Measurements from ENCODE around the gene CPNE7.

The CPNE7 gene

DNA sequence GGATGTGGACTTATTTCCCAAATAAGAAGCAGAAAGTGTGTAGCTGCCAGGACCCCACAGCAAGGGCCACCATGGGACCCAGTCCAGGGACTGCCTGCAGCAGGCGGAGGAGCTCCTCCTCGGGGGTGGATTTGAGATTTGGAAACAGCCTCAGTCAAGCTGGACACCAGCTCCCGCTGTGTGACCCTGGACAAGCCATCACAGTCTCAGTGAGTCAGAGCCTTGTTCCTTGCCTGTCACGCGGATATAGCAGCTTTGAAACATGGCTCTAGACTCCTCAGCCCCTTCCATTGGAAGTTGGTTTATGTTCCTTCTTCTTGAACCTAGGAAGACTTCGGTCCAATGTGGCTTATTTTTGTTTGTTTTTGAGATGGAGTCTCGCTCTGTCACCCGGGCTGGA is 25.4 kb downstream of the CPNE7 start:
- Histone ChIP-seq H3K27me3 (ENCODE audit: control insufficient read depth, insufficient read depth, low read length) (no peaks in the 10 kb centered on the region), H3K4me1 (ENCODE audit: control insufficient read depth, insufficient read depth, low read length) (peaks cover 18% of the 10 kb centered on the region; the same call in 1 of the 2 replicates), H3K4me3 (ENCODE audit: low read depth, low read length) (no peak overlapping the region), H3K36me3 (ENCODE audit: control insufficient read depth, insufficient read depth, low read length) (peaks cover under 1% of the 10 kb centered on the region; the same call in 1 of the 2 replicates), H3K9me3 (ENCODE audit: control insufficient read depth, insufficient read depth, low read depth, low read length) (no peaks in the 10 kb centered on the region), H3K27ac (ENCODE audit: low read depth, low read length) (no peak overlapping the region), H3K9ac (ENCODE audit: low read length) (no peak overlapping the region)

DNA sequence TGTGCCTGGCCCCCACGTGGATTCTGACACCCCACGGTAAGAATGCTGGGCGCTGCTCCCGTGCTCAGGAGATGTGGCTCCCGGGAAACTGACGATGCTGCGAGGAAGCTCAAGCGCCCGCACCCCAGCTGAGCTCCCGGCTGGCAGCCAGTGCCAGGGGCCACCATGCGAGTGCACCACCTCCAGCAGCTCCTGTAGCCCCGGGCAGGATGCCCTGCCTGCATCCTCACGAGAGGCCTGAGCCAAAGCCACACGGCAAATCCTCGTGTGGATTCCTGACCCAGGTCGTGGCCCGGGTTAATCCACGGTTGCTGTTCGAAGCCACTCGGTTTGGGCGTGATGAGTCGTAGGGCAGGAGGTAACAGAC is 26.3 kb downstream of the CPNE7 start:
- H3K9ac ChIP-seq (ENCODE audit: low read length), result no peak overlapping the region
- H3K4me1 ChIP-seq (ENCODE audit: control insufficient read depth, insufficient read depth, low read length), result peaks cover 18% of the 10 kb centered on the region; the same call in 1 of the 2 replicates
- no peaks in the 10 kb centered on the region for H3K9me3 ChIP-seq (ENCODE audit: control insufficient read depth, insufficient read depth, low read depth, low read length)
- H3K36me3 ChIP-seq (ENCODE audit: control insufficient read depth, insufficient read depth, low read length), result no peaks in the 10 kb centered on the region
- no peaks in the 10 kb centered on the region for H3K27me3 ChIP-seq (ENCODE audit: control insufficient read depth, insufficient read depth, low read length)
- no peak overlapping the region for H3K27ac ChIP-seq (ENCODE audit: low read depth, low read length)
- H3K4me3 ChIP-seq (ENCODE audit: low read depth, low read length), result no peak overlapping the region

DNA sequence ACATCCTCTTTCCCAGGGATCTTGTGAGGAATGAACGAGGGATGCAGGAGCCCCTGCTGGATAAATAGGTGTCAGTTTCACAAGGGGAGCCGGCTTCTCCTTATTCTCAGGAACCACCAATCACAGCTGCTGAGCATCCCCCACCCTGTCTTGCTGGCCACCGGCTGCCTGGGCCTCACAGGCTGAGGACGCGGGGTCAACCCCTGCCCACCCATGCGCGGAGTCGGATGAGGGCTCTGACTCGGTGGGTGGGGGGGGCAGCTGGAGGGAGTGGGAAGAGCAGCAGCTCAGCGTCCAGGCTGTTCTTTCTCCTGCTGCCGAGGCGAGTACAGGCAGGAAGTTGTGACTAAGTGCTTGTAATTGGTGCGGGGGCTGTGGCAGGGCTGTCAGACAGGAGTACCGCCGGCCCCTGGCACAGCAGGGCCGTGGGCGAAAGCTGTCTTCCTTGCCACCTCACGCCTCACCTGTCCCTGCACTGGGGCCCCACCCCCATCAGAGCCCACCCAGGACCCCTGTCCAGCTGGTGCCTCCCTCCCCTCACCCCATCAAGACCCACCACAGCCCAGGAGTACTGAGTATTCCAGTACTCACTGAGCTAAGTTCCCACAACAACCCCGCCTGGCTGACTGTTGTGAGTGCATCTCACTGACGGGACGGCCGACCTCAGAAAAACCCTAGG is 26.9 kb downstream of the CPNE7 start:
- Histone ChIP-seq H3K27ac (ENCODE audit: low read depth, low read length) (no peak overlapping the region), H3K4me3 (ENCODE audit: low read depth, low read length) (peak overlapping the region; percentile 30; the same call in 1 of the 2 replicates), H3K36me3 (ENCODE audit: control insufficient read depth, insufficient read depth, low read length) (no peaks in the 10 kb centered on the region), H3K4me1 (ENCODE audit: control insufficient read depth, insufficient read depth, low read length) (peaks cover 18% of the 10 kb centered on the region; the same call in 1 of the 2 replicates), H3K9ac (ENCODE audit: low read length) (no peak overlapping the region), H3K27me3 (ENCODE audit: control insufficient read depth, insufficient read depth, low read length) (no peaks in the 10 kb centered on the region), H3K9me3 (ENCODE audit: control insufficient read depth, insufficient read depth, low read depth, low read length) (no peaks in the 10 kb centered on the region)

DNA sequence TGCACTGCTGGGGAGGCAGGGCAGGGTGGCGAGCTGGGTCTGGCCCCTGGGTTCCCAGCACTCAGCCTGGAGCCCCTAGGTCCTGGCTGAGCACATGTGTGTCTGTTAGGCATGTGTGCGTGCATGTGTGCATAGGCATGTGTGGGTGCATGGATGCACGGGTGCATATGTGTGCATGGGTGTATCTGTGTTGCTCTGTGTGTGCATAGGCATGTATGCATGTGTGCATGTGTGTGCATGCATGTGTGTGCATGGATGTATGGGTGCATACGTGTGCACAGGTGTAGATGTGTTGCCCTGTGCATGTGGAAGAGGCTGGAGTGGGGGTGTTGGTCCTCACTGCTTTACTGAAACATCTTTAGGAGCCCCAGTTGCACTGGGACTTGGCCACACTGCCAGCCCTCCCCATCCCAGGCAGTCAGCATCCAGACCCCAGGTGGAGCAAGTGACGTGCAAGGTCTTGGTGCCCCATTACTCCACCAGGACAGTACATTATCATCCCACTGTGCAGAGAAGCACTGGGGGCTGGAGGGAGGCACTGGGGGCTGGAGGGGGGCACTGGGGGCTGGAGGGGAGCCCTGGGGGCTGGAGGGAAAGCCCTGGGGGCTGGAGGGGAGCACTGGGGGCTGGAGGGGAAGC is 27.5 kb downstream of the CPNE7 start:
- Histone ChIP-seq H3K36me3 (ENCODE audit: control insufficient read depth, insufficient read depth, low read length) (no peaks in the 10 kb centered on the region), H3K9ac (ENCODE audit: low read length) (no peak overlapping the region), H3K27ac (ENCODE audit: low read depth, low read length) (no peak overlapping the region), H3K4me1 (ENCODE audit: control insufficient read depth, insufficient read depth, low read length) (peaks cover 18% of the 10 kb centered on the region; the same call in 1 of the 2 replicates), H3K27me3 (ENCODE audit: control insufficient read depth, insufficient read depth, low read length) (no peaks in the 10 kb centered on the region), H3K9me3 (ENCODE audit: control insufficient read depth, insufficient read depth, low read depth, low read length) (no peaks in the 10 kb centered on the region), H3K4me3 (ENCODE audit: low read depth, low read length) (no peak overlapping the region)

DNA sequence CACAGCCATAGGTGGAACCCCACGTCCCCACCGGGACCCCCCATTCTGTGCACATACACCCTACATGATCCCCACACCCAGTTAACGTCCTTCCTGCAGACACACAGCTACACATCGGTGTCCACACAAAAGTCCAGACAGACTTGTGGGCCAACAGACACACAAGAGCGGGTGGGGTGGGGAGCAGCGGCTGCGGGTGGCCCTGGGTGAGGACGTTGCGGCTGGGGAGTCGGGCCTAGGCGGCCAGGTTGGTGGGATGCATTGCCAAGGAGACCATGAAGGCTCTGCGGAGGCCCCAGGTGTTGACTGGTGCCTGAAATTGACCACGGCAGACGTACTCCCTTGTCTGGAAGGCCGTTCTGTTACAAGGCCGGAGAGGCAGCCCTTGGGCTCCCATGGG is 29.2 kb downstream of the CPNE7 start:
- Histone ChIP-seq H3K27ac (ENCODE audit: low read depth, low read length) (no peak overlapping the region), H3K36me3 (ENCODE audit: control insufficient read depth, insufficient read depth, low read length) (no peaks in the 10 kb centered on the region), H3K9ac (ENCODE audit: low read length) (no peak overlapping the region), H3K27me3 (ENCODE audit: control insufficient read depth, insufficient read depth, low read length) (no peaks in the 10 kb centered on the region), H3K4me1 (ENCODE audit: control insufficient read depth, insufficient read depth, low read length) (peaks cover 14% of the 10 kb centered on the region; the same call in 1 of the 2 replicates), H3K4me3 (ENCODE audit: low read depth, low read length) (no peak overlapping the region), H3K9me3 (ENCODE audit: control insufficient read depth, insufficient read depth, low read depth, low read length) (no peaks in the 10 kb centered on the region)

DNA sequence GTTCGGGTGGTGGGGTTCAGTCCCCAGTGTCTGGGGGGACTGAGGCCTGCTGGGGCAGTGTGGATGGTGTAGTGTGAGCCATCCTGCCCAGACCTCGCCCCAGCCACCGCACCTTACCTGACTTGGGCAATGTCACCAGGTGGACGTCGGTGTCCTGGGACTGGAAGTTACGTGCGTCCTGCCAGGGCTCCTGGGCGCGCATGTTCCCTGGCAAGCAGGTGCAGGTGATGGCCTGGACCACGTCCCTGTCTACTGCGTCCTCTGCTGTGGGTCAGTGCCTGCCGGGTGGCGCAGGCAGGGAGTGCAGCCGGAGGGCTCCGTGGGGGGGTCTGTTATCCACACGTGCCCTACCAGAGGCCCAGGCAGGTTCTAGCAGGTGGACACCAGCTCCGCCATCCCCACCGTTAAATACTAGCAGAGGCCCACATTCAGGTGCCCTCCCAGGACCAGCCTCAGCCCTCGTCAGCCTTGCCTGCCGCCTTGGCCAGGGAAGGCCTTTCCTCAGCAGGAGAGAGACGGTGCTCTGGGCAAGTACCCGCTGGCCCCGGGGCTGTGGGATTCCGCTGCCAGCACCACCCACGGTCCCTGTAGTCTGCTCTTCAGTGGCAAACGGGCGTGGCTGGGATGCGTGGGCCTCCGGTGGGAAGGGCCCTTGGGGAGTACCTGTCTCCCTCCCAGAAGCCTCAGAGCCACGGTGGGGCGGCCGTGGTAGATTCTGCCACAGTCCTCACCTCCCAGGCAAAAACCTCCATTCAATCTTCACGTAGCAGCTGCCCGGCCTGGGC is 29.8 kb downstream of the CPNE7 start:
- no peak overlapping the region for H3K9ac ChIP-seq (ENCODE audit: low read length)
- H3K4me1 ChIP-seq (ENCODE audit: control insufficient read depth, insufficient read depth, low read length), result peaks cover 13% of the 10 kb centered on the region; the same call in 1 of the 2 replicates
- H3K27me3 ChIP-seq (ENCODE audit: control insufficient read depth, insufficient read depth, low read length), result no peaks in the 10 kb centered on the region
- H3K4me3 ChIP-seq (ENCODE audit: low read depth, low read length), result no peak overlapping the region
- H3K36me3 ChIP-seq (ENCODE audit: control insufficient read depth, insufficient read depth, low read length), result no peaks in the 10 kb centered on the region
- no peak overlapping the region for H3K27ac ChIP-seq (ENCODE audit: low read depth, low read length)
- H3K9me3 ChIP-seq (ENCODE audit: control insufficient read depth, insufficient read depth, low read depth, low read length), result no peaks in the 10 kb centered on the region

DNA sequence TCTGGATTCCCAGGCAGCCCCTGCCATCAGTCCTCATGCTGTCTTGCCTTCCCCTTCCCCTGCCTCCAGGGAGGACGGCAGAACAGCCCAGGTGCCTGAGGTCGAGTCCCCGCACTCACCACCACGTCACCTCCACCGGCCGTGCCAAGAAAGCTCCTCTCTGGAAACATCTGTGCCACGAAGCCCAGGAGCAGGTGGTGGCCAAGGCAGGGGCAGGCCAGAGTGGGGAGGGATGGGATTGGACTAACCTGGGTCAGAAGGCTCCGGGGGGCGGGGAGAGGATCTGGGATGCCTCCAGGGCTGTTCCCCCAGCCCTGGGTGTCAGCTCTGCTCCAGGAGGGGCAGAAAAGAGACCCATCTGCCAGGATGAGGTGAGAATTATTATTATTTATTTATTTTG is 30.4 kb downstream of the CPNE7 start:
- H3K9me3 ChIP-seq (ENCODE audit: control insufficient read depth, insufficient read depth, low read depth, low read length), result no peaks in the 10 kb centered on the region
- H3K4me1 ChIP-seq (ENCODE audit: control insufficient read depth, insufficient read depth, low read length), result peaks cover 13% of the 10 kb centered on the region; the same call in 1 of the 2 replicates
- no peaks in the 10 kb centered on the region for H3K36me3 ChIP-seq (ENCODE audit: control insufficient read depth, insufficient read depth, low read length)
- H3K4me3 ChIP-seq (ENCODE audit: low read depth, low read length), result no peak overlapping the region
- no peak overlapping the region for H3K9ac ChIP-seq (ENCODE audit: low read length)
- no peak overlapping the region for H3K27ac ChIP-seq (ENCODE audit: low read depth, low read length)
- H3K27me3 ChIP-seq (ENCODE audit: control insufficient read depth, insufficient read depth, low read length), result no peaks in the 10 kb centered on the region

DNA sequence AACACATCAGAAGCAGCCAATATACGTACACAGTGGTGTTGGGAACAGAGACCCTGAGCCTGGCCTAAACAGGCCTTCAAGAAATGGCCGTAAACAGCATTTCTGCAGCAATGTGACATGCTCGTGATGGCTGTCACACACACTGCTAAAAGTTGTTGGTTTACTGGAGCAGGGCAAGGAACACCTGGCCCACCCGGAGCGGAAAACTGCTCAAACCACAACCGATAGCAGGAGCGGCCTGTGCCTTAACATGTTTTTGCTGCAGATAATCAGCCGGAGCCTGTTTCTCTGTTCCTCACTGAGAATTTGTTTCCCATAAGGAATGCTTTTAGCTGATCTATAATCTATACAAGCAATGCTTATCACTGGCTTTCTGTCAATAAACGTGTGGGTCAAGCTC is 31.9 kb downstream of the CPNE7 start:
- H3K9ac ChIP-seq (ENCODE audit: low read length), result no peak overlapping the region
- H3K4me3 ChIP-seq (ENCODE audit: low read depth, low read length), result no peak overlapping the region
- H3K36me3 ChIP-seq (ENCODE audit: control insufficient read depth, insufficient read depth, low read length), result no peaks in the 10 kb centered on the region
- H3K4me1 ChIP-seq (ENCODE audit: control insufficient read depth, insufficient read depth, low read length), result peaks cover 6% of the 10 kb centered on the region; the same call in 1 of the 2 replicates
- H3K9me3 ChIP-seq (ENCODE audit: control insufficient read depth, insufficient read depth, low read depth, low read length), result no peaks in the 10 kb centered on the region
- H3K27me3 ChIP-seq (ENCODE audit: control insufficient read depth, insufficient read depth, low read length), result no peaks in the 10 kb centered on the region
- H3K27ac ChIP-seq (ENCODE audit: low read depth, low read length), result no peak overlapping the region

DNA sequence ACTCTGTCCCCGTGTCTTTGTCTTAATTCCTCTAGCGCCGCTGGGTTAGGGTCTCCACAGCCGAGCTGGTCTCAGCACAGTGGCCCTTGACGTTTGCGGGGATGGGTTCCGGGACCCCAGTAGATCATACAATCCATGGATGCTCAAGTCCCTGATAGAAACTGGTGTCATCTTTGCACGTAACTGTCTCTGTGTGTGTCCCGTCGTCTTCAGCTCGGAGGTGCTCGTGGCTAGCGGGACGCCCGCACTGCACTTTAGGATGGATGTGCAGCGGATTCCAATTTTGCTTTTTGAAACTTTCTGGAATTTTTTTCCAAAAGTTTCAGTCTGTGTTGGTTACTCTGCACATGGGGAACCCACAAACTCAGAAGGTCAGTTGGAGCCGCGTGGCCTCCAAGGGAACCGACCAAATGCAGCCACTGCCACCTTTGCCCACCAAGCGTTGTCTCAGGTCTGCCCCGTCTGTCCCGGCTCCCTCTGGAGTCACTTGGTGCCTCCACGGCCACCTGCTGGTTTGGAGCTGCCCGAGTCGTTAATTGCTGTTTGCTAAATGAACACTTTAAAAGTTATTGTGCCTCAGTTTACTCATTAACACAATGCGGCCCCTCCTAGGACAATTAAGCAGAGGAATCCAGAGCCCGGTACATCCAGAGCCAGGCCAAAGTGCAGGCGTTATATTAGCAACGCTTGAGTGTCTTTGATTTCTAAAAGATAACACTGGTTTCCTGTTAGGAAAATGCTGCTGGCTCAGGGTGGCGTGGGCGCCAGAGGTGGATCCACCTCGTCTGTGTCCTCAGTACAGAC is 32.6 kb downstream of the CPNE7 start:
- Histone ChIP-seq H3K36me3 (ENCODE audit: control insufficient read depth, insufficient read depth, low read length) (no peaks in the 10 kb centered on the region), H3K27me3 (ENCODE audit: control insufficient read depth, insufficient read depth, low read length) (no peaks in the 10 kb centered on the region), H3K9me3 (ENCODE audit: control insufficient read depth, insufficient read depth, low read depth, low read length) (no peaks in the 10 kb centered on the region), H3K27ac (ENCODE audit: low read depth, low read length) (no peak overlapping the region), H3K4me1 (ENCODE audit: control insufficient read depth, insufficient read depth, low read length) (peaks cover 3% of the 10 kb centered on the region; the same call in 1 of the 2 replicates), H3K9ac (ENCODE audit: low read length) (no peak overlapping the region), H3K4me3 (ENCODE audit: low read depth, low read length) (no peak overlapping the region)

DNA sequence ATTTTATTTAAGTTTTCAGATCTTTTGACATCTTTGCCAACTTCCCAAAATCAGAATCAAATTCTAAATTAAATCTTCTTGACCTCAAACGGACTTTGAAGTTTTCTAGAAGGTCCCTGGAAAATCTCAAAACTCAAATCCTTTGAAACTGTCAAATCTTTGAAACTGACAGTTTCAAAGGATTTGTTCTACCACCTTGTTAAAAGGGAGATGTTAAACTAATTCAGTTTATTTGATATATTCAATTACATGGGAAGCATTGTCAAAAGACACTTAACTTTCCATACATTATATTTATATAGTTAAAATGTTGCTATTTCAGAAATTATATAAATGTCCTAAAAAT is 34.5 kb downstream of the CPNE7 start:
- no peak overlapping the region for H3K27ac ChIP-seq (ENCODE audit: low read depth, low read length)

More for the DNA sequence above, 34.5 kb downstream of the CPNE7 start:
- H3K36me3 ChIP-seq (ENCODE audit: control insufficient read depth, insufficient read depth, low read length), result no peaks in the 10 kb centered on the region
- H3K4me3 ChIP-seq (ENCODE audit: low read depth, low read length), result no peak overlapping the region
- no peaks in the 10 kb centered on the region for H3K27me3 ChIP-seq (ENCODE audit: control insufficient read depth, insufficient read depth, low read length)
- H3K9ac ChIP-seq (ENCODE audit: low read length), result no peak overlapping the region
- peaks cover 9% of the 10 kb centered on the region; the same call in 1 of the 2 replicates for H3K4me1 ChIP-seq (ENCODE audit: control insufficient read depth, insufficient read depth, low read length)
- H3K9me3 ChIP-seq (ENCODE audit: control insufficient read depth, insufficient read depth, low read depth, low read length), result no peaks in the 10 kb centered on the region

All from HUES6 (cell line).